ENCODE results near the gene MAPK8IP2. TPM values are rescaled to one million over a fixed set of nuclear protein-coding genes. Genes with fewer than 3 reads are reported as not detected.
A peak's percentile ranks its signal among the peaks of the same experiment; 100 is the strongest.

MAPK8IP2 gene
- total and polyA plus RNA-seq, 2 of the 13 experiments (the other 11 are each of a cell fraction or from before 2014, with no cell fraction given), result 1.3 to 2.6 TPM

DNA sequence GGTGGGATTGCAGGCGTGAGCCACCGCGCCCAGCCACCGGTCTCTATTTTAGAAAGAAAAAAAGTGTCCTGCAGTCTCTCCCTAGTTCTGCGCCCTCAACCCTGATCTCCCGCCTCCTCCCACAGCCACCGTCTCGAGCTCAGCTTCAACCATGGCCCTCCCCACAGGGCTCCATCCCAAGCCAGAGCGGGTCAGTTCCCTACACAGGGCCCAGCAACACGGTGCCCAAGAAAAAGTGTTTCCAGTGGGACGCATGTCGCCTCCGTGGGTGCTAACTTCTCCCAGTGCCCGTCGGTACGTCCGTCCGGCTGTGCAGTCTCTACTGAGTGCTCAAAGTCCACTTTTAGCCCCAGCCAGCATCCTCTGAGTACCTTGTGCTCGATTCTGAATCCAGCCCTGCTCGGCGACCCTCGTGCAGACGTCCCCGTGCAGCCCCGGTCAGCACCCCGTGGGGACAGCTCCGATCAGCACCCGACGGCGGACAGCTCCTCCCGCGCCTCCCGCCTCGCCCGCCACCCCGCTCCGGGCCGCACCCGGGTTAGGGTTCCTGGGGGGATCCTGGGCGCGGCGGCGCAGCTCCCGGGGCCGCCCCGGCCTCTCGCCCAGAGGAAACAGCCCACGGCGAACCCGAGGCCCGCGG is 657 bp upstream of the MAPK8IP2 start (continued):
- TF ChIP-seq, protein P1, sequence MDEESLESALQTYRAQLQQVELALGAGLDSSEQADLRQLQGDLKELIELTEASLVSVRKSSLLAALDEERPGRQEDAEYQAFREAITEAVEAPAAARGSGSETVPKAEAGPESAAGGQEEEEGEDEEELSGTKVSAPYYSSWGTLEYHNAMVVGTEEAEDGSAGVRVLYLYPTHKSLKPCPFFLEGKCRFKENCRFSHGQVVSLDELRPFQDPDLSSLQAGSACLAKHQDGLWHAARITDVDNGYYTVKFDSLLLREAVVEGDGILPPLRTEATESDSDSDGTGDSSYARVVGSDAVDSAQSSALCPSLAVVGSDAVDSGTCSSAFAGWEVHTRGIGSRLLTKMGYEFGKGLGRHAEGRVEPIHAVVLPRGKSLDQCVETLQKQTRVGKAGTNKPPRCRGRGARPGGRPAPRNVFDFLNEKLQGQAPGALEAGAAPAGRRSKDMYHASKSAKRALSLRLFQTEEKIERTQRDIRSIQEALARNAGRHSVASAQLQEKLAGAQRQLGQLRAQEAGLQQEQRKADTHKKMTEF (CRISPR knock-in tag; IDR thresholded peaks at IDR 0.05), result peak; percentile 89; the same call in 1 of the 2 replicates
- peak; percentile 96 for TF ChIP-seq ZNF230 (CRISPR knock-in tag; IDR thresholded peaks at IDR 0.05)
- TF ChIP-seq, protein P2, sequence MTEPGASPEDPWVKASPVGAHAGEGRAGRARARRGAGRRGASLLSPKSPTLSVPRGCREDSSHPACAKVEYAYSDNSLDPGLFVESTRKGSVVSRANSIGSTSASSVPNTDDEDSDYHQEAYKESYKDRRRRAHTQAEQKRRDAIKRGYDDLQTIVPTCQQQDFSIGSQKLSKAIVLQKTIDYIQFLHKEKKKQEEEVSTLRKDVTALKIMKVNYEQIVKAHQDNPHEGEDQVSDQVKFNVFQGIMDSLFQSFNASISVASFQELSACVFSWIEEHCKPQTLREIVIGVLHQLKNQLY (CRISPR knock-in tag; IDR thresholded peaks at IDR 0.05), result peak; percentile 69; the same call in 1 of the 2 replicates
- TF ChIP-seq TARDBP (CRISPR knock-in tag; IDR thresholded peaks at IDR 0.05), result peak; percentile 55; the same call in 1 of the 2 replicates
- 0 out of 2 replicates have a peak, but pooled peaks have one; percentile 51 for TF ChIP-seq ZNF121 (CRISPR knock-in tag; IDR thresholded peaks at IDR 0.05)
- TF ChIP-seq, protein P3, sequence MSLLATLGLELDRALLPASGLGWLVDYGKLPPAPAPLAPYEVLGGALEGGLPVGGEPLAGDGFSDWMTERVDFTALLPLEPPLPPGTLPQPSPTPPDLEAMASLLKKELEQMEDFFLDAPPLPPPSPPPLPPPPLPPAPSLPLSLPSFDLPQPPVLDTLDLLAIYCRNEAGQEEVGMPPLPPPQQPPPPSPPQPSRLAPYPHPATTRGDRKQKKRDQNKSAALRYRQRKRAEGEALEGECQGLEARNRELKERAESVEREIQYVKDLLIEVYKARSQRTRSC (CRISPR knock-in tag; IDR thresholded peaks at IDR 0.05; ENCODE audit: low read depth), result peak; percentile 97
- peak; percentile 86 for TF ChIP-seq PHF5A (CRISPR knock-in tag; IDR thresholded peaks at IDR 0.05; ENCODE audit: low read depth, unreplicated experiment)
- peak; percentile 79 for TF ChIP-seq GATAD1 (CRISPR knock-in tag; IDR thresholded peaks at IDR 0.05)
- TF ChIP-seq, protein P4, sequence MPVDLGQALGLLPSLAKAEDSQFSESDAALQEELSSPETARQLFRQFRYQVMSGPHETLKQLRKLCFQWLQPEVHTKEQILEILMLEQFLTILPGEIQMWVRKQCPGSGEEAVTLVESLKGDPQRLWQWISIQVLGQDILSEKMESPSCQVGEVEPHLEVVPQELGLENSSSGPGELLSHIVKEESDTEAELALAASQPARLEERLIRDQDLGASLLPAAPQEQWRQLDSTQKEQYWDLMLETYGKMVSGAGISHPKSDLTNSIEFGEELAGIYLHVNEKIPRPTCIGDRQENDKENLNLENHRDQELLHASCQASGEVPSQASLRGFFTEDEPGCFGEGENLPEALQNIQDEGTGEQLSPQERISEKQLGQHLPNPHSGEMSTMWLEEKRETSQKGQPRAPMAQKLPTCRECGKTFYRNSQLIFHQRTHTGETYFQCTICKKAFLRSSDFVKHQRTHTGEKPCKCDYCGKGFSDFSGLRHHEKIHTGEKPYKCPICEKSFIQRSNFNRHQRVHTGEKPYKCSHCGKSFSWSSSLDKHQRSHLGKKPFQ (CRISPR knock-in tag; IDR thresholded peaks at IDR 0.05; ENCODE audit: insufficient replicate concordance), result peak; percentile 92
- TF ChIP-seq, protein P5, sequence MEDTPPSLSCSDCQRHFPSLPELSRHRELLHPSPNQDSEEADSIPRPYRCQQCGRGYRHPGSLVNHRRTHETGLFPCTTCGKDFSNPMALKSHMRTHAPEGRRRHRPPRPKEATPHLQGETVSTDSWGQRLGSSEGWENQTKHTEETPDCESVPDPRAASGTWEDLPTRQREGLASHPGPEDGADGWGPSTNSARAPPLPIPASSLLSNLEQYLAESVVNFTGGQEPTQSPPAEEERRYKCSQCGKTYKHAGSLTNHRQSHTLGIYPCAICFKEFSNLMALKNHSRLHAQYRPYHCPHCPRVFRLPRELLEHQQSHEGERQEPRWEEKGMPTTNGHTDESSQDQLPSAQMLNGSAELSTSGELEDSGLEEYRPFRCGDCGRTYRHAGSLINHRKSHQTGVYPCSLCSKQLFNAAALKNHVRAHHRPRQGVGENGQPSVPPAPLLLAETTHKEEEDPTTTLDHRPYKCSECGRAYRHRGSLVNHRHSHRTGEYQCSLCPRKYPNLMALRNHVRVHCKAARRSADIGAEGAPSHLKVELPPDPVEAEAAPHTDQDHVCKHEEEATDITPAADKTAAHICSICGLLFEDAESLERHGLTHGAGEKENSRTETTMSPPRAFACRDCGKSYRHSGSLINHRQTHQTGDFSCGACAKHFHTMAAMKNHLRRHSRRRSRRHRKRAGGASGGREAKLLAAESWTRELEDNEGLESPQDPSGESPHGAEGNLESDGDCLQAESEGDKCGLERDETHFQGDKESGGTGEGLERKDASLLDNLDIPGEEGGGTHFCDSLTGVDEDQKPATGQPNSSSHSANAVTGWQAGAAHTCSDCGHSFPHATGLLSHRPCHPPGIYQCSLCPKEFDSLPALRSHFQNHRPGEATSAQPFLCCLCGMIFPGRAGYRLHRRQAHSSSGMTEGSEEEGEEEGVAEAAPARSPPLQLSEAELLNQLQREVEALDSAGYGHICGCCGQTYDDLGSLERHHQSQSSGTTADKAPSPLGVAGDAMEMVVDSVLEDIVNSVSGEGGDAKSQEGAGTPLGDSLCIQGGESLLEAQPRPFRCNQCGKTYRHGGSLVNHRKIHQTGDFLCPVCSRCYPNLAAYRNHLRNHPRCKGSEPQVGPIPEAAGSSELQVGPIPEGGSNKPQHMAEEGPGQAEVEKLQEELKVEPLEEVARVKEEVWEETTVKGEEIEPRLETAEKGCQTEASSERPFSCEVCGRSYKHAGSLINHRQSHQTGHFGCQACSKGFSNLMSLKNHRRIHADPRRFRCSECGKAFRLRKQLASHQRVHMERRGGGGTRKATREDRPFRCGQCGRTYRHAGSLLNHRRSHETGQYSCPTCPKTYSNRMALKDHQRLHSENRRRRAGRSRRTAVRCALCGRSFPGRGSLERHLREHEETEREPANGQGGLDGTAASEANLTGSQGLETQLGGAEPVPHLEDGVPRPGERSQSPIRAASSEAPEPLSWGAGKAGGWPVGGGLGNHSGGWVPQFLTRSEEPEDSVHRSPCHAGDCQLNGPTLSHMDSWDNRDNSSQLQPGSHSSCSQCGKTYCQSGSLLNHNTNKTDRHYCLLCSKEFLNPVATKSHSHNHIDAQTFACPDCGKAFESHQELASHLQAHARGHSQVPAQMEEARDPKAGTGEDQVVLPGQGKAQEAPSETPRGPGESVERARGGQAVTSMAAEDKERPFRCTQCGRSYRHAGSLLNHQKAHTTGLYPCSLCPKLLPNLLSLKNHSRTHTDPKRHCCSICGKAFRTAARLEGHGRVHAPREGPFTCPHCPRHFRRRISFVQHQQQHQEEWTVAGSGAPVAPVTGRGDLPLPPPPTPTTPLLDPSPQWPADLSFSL (CRISPR knock-in tag; IDR thresholded peaks at IDR 0.05), result 0 out of 2 replicates have a peak, but pooled peaks have one; percentile 38
- peak; percentile 75 for TF ChIP-seq SP5 (CRISPR knock-in tag; IDR thresholded peaks at IDR 0.05; ENCODE audit: borderline replicate concordance, low read depth)
- TF ChIP-seq ZNF354B (CRISPR knock-in tag; IDR thresholded peaks at IDR 0.05), result peak; percentile 88
